Body of pancreas (tissue), 4 donors: ENCODE data around the gene CTNNA2. TPM values are rescaled to one million over a fixed set of nuclear protein-coding genes. Genes with fewer than 3 reads are reported as not detected.

ENCODE experiments used
- ATAC-seq: fragments of 150-250 bp; one replicate; pipeline ENCODE4 v1.9.1; 2016
- DNase-seq, 4 donors: peaks; one replicate each; pipeline ENCODE4 v3.0.0-alpha.2; 2019
- H3K27ac ChIP-seq, 4 donors: fragments of 200-600 bp; sonication (generic); 1 replicate in 3 of 4; 2 replicates in 1 of 4; pipeline versions ENCODE4 v1.5.1 to v1.6.1; 2016 to 2019; ENCODE audit warnings: mild to moderate bottlenecking in 1 of 4, mixed read lengths in 1 of 4, moderate library complexity in 1 of 4
- H3K27me3 ChIP-seq, 2 donors: fragments of 200-600 bp; sonication (generic); one replicate each; pipeline ENCODE4 v1.6.0; 2016; ENCODE audit warnings: mild to moderate bottlenecking in 1 of 2
- H3K36me3 ChIP-seq, 2 donors: fragments of 200-600 bp; sonication (generic); replicated peaks in 1 of 2; 2 replicates each; pipeline ENCODE4 v1.5.1; 2016; ENCODE audit warnings: low read depth in 2 of 2; ENCODE audit not compliant: insufficient read depth in 1 of 2
- H3K4me1 ChIP-seq: fragments of 200-600 bp; sonication (generic); one replicate; pipeline ENCODE4 v1.6.0; 2016
- H3K4me3 ChIP-seq, 2 donors: fragments of 200-600 bp; sonication (generic); 1 replicate in 1 of 2; 2 replicates in 1 of 2; pipeline ENCODE4 v1.5.1; 2016 to 2019
- H3K9me3 ChIP-seq, 3 donors: fragments of 200-600 bp; sonication (generic); 1 replicate in 2 of 3; 2 replicates in 1 of 3; pipeline ENCODE4 v1.5.1; 2016
- CTCF ChIP-seq, 7 experiments: fragments of 450-650 bp in 4 of 7; fragments of 200-600 bp in 3 of 7; sonication (generic) in 3 of 7; IDR thresholded peaks; one replicate each; pipeline ENCODE4 v1.5.1; 2016 to 2019; ENCODE audit warnings: antibody characterized with exemption in 7 of 7
- POLR2A ChIP-seq, 3 donors: fragments of 450-650 bp; IDR thresholded peaks; one replicate each; pipeline ENCODE4 v1.6.1; 2016; ENCODE audit warnings: antibody characterized with exemption in 3 of 3, mild to moderate bottlenecking in 2 of 3
- WGBS, 2 donors: methylation state at CpG; one replicate each; pipeline ENCODE4 v1.1.5; 2017; 5-methylcytosine and 5-hydroxymethylcytosine counted together
- intact Hi-C: fragments of 100-400 bp; cut with DNase I; formaldehyde crosslinking; loops from one replicate; pipeline ENCODE4 v1.15.1; 2023
- total RNA-seq, 2 donors: library from RNA; depleted of rRNA; stranded (reverse); fragments of >200 nt; gene quantifications; one replicate each; pipeline ENCODE4 v1.1.0, GENCODE V29; 2016

The CTNNA2 gene
- total RNA-seq, 2 donors from 2014 or later: 0.52 to 29.3 TPM

- DNase-seq (no peak), ATAC-seq (no peak)
- Histone ChIP-seq H3K36me3 (no peaks in the 10 kb centered on the region), H3K27me3 (no peaks in the 10 kb centered on the region), H3K9me3 (no peaks in the 10 kb centered on the region), H3K4me3 (no peak overlapping the region), H3K27ac (no peak overlapping the region), H3K4me1 (no peaks in the 10 kb centered on the region)
- no peak for TF ChIP-seq CTCF (IDR thresholded peaks at IDR 0.05)
- no peak for TF ChIP-seq POLR2A (IDR thresholded peaks at IDR 0.05)
- intact Hi-C loops: no loop called here
These were observed 836.1 kb downstream of the CTNNA2 start for GRCh38 chr2:80348953-80349352.

GRCh38 chr2:80351231-80351630 is 838.4 kb downstream of the CTNNA2 start:
- WGBS, 2 donors: 59 to 75% methylated on average over 3 of the region's 3 CpGs
- no peaks in the 10 kb centered on the region for H3K4me1 ChIP-seq
- no peaks in the 10 kb centered on the region for H3K9me3 ChIP-seq
- H3K27ac ChIP-seq: no peak overlapping the region
- ATAC-seq (no peak), DNase-seq (no peak)
- no peak for TF ChIP-seq CTCF (IDR thresholded peaks at IDR 0.05)
- TF ChIP-seq POLR2A (IDR thresholded peaks at IDR 0.05): no peak
- H3K4me3 ChIP-seq: no peak overlapping the region
- intact Hi-C loops: no loop called here
- no peaks in the 10 kb centered on the region for H3K36me3 ChIP-seq
- no peaks in the 10 kb centered on the region for H3K27me3 ChIP-seq

- no peak for TF ChIP-seq POLR2A (IDR thresholded peaks at IDR 0.05)
- no peak for TF ChIP-seq CTCF (IDR thresholded peaks at IDR 0.05)
- WGBS, 2 donors: 81 to 90% methylated on average over 1 of the region's 1 CpG
- Histone ChIP-seq H3K27me3 (no peaks in the 10 kb centered on the region), H3K36me3 (no peaks in the 10 kb centered on the region), H3K9me3 (no peaks in the 10 kb centered on the region), H3K4me1 (no peaks in the 10 kb centered on the region), H3K4me3 (no peak overlapping the region), H3K27ac (no peak overlapping the region)
- no peak for ATAC-seq
- intact Hi-C loops: no loop called here
- DNase-seq: no peak
These were observed 842.0 kb downstream of the CTNNA2 start for GRCh38 chr2:80354858-80355257.

GRCh38 chr2:80361904-80362303 is 849.1 kb downstream of the CTNNA2 start:
- no peaks in the 10 kb centered on the region for H3K4me1 ChIP-seq
- no peak overlapping the region for H3K4me3 ChIP-seq
- DNase-seq (no peak), ATAC-seq (no peak)
- H3K9me3 ChIP-seq: no peaks in the 10 kb centered on the region
- H3K27me3 ChIP-seq: no peaks in the 10 kb centered on the region
- TF ChIP-seq POLR2A (IDR thresholded peaks at IDR 0.05) (no peak), CTCF (IDR thresholded peaks at IDR 0.05) (no peak)
- no peak overlapping the region for H3K27ac ChIP-seq
- intact Hi-C loops: no loop called here
- H3K36me3 ChIP-seq: no peaks in the 10 kb centered on the region

GRCh38 chr2:80363330-80363729 is 850.5 kb downstream of the CTNNA2 start:
- Histone ChIP-seq H3K27me3 (no peaks in the 10 kb centered on the region), H3K4me3 (no peak overlapping the region), H3K27ac (no peak overlapping the region), H3K9me3 (no peaks in the 10 kb centered on the region), H3K36me3 (no peaks in the 10 kb centered on the region), H3K4me1 (no peaks in the 10 kb centered on the region)
- ATAC-seq: no peak
- WGBS, 2 donors: 43 to 46% methylated on average over 5 of the region's 5 CpGs
- intact Hi-C loops: no loop called here
- no peak for DNase-seq
- TF ChIP-seq CTCF (IDR thresholded peaks at IDR 0.05) (no peak), POLR2A (IDR thresholded peaks at IDR 0.05) (no peak)
